Panc1 (cell line): ENCODE measurements around the gene TMEM108.

Source experiments
- POLR2AphosphoS5 ChIP-seq: IDR thresholded peaks from 2 replicates; pipeline ENCODE4 v1.6.1; 2012; ENCODE audit warnings: mild to moderate bottlenecking, low read depth, low read length, moderate library complexity
- REST ChIP-seq, 2 experiments: IDR thresholded peaks; 2 replicates each; pipeline ENCODE4 v1.6.1; 2011 to 2012; ENCODE audit warnings: low read depth in 2 of 2, control low read depth in 1 of 2, low read length in 1 of 2, mild to moderate bottlenecking in 1 of 2, moderate library complexity in 1 of 2; ENCODE audit not compliant: insufficient read depth in 1 of 2
- TF ChIP-seq, protein P1 (sequence below): fragments of 450-650 bp; IDR thresholded peaks from 2 replicates; pipeline ENCODE4 v1.5.1; 2017; ENCODE audit warnings: mild to moderate bottlenecking

DNA sequence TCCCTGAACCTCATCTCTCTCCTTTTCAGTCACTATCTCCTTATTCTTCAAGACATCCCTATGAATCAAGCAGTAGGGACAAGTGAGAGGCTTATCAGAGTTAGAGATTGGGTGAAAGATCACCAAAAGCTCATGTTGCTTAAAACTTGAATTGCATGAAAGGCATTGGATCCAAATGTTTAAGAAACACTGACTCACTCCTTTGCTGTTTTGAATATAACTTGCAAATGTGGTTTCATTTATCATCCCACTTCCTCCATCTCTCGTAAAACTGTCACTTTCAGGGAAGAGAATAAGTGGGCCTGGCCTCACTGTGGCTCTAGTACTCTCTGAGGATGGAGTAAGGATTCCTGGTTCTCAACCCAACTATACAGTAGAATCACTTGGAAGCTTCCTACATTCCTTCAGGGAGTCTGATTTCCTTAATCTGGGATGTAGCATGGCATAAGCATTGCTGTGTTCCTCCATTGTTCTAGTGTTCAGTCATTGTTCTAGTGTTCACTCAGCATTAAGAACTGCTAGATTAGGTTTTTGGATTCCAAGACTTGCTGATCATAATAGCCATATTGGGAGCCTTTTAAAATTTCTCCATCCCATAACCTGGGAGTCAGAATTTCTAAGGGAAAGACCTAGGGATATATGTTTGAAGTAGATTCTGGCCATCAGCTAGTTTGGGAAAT, 171.8 kb downstream of the TMEM108 start:
- TF ChIP-seq, protein P1, sequence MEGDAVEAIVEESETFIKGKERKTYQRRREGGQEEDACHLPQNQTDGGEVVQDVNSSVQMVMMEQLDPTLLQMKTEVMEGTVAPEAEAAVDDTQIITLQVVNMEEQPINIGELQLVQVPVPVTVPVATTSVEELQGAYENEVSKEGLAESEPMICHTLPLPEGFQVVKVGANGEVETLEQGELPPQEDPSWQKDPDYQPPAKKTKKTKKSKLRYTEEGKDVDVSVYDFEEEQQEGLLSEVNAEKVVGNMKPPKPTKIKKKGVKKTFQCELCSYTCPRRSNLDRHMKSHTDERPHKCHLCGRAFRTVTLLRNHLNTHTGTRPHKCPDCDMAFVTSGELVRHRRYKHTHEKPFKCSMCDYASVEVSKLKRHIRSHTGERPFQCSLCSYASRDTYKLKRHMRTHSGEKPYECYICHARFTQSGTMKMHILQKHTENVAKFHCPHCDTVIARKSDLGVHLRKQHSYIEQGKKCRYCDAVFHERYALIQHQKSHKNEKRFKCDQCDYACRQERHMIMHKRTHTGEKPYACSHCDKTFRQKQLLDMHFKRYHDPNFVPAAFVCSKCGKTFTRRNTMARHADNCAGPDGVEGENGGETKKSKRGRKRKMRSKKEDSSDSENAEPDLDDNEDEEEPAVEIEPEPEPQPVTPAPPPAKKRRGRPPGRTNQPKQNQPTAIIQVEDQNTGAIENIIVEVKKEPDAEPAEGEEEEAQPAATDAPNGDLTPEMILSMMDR = no peak
- no peak for TF ChIP-seq REST (IDR thresholded peaks at IDR 0.05; ENCODE audit: insufficient read depth in 1 of 2, low read depth in 2 of 2, low read length in 1 of 2)
- no peak for TF ChIP-seq POLR2AphosphoS5
